H1 (cell line): Measurements from ENCODE around the gene FRRS1L. TPM values are rescaled to one million over a fixed set of nuclear protein-coding genes. Genes with fewer than 3 reads are reported as not detected.

ENCODE experiments used
- CTCF ChIA-PET: fragments of 300-600 bp; sonication (Branson Sonifier 250); formaldehyde crosslinking; loops from one replicate; lab custom pipeline; 2021; ENCODE audit not compliant: partially characterized antibody; lab: Charles Lee
- POLR2A ChIA-PET: fragments of 300-600 bp; sonication (Branson Sonifier 250); formaldehyde crosslinking; loops from one replicate; lab custom pipeline; 2021; ENCODE audit warnings: inconsistent platforms; ENCODE audit not compliant: partially characterized antibody; lab: Charles Lee
- DNase-seq, 2 experiments: peaks; one replicate each; pipeline versions ENCODE4 v3.0.0 to v3.0.0-alpha.2; 2010 to 2022; ENCODE audit warnings: low spot score in 2 of 2, low read depth in 1 of 2, mixed read lengths in 1 of 2
- FAIRE-seq: peaks from 2 replicates; lab custom pipeline; 2011; peaks lifted over from hg19 to GRCh38; lab: Jason Lieb, UNC
- H2AFZ ChIP-seq: 2 replicates; pipeline ENCODE4 v1.8.1; 2012; ENCODE audit warnings: low read length, inconsistent platforms
- H2AK5ac ChIP-seq: 2 replicates; pipeline ENCODE4 v1.6.1; 2013; ENCODE audit warnings: low read depth, low read length
- H2BK120ac ChIP-seq: replicated peaks from 2 replicates; pipeline ENCODE3; 2013; ENCODE audit warnings: low read depth, low read length, inconsistent platforms
- H2BK12ac ChIP-seq: 2 replicates; pipeline ENCODE4 v1.6.1; 2013; ENCODE audit warnings: low read depth, low read length
- H2BK15ac ChIP-seq: 2 replicates; pipeline ENCODE4 v1.6.1; 2013; ENCODE audit warnings: low read length
- H2BK20ac ChIP-seq: 2 replicates; pipeline ENCODE4 v1.6.1; 2013; ENCODE audit warnings: low read length
- H2BK5ac ChIP-seq: 2 replicates; pipeline ENCODE4 v1.6.1; 2013; ENCODE audit warnings: low read depth, low read length
- H3K14ac ChIP-seq: 2 replicates; pipeline ENCODE4 v1.6.1; 2013; ENCODE audit warnings: inconsistent platforms; ENCODE audit not compliant: insufficient read length
- H3K18ac ChIP-seq: 2 replicates; pipeline ENCODE4 v1.6.1; 2013; ENCODE audit warnings: low read length; ENCODE audit errors: extremely low read depth
- H3K23ac ChIP-seq: 2 replicates; pipeline ENCODE4 v1.6.1; 2013; ENCODE audit warnings: inconsistent platforms; ENCODE audit not compliant: insufficient read length
- H3K23me2 ChIP-seq: 2 replicates; pipeline ENCODE4 v1.6.1; 2013; ENCODE audit warnings: low read depth, low read length
- H3K27ac ChIP-seq: 2 replicates; pipeline ENCODE4 v1.6.1; 2011; ENCODE audit warnings: low read depth, low read length, inconsistent platforms
- H3K27me3 ChIP-seq, 4 experiments: replicated peaks in 1 of 4; 1 replicate in 1 of 4; 2 replicates in 3 of 4; pipeline versions ENCODE4 v1.6.1 to v1.8.1; 2011 to 2013; ENCODE audit warnings: low read length in 3 of 4, mild to moderate bottlenecking in 3 of 4, inconsistent platforms in 2 of 4, mixed read lengths in 2 of 4, moderate library complexity in 1 of 4; ENCODE audit not compliant: control insufficient read depth in 3 of 4, insufficient read depth in 3 of 4; ENCODE audit errors: extremely low read depth in 1 of 4
- H3K36me3 ChIP-seq, 4 experiments: 2 replicates each; pipeline versions ENCODE4 v1.6.1 to v1.8.1; 2011 to 2013; ENCODE audit warnings: mild to moderate bottlenecking in 4 of 4, low read length in 3 of 4, moderate library complexity in 2 of 4, control low read depth in 1 of 4, inconsistent platforms in 1 of 4; ENCODE audit not compliant: insufficient read depth in 4 of 4, control insufficient read depth in 2 of 4
- H3K4ac ChIP-seq: replicated peaks from 2 replicates; pipeline ENCODE3; 2013; ENCODE audit warnings: low read length, low read depth, mixed read lengths, inconsistent platforms; ENCODE audit not compliant: insufficient read length
- H3K4me1 ChIP-seq, 4 experiments: replicated peaks in 1 of 4; 1 replicate in 1 of 4; 2 replicates in 3 of 4; pipeline versions ENCODE4 v1.6.1 to v1.8.1; 2011 to 2013; ENCODE audit warnings: low read length in 3 of 4, inconsistent platforms in 2 of 4, mixed read lengths in 1 of 4; ENCODE audit not compliant: insufficient read depth in 4 of 4, control insufficient read depth in 3 of 4
- H3K4me2 ChIP-seq, 2 experiments: 2 replicates each; pipeline versions ENCODE4 v1.6.1 to v1.8.1; 2011 to 2013; ENCODE audit warnings: low read depth in 2 of 2, low read length in 2 of 2, control low read depth in 1 of 2, inconsistent platforms in 1 of 2, mild to moderate bottlenecking in 1 of 2; ENCODE audit not compliant: insufficient read depth in 1 of 2
- H3K4me3 ChIP-seq, 4 experiments: fragments of 200-600, 300-600 bp in 1 of 4; sonication (generic), shearing (Covaris generic), sonication (Bioruptor Twin) in 1 of 4; 2 replicates each; pipeline versions ENCODE4 v1.5.1 to v1.8.1; 2011 to 2016; ENCODE audit warnings: low read length in 4 of 4, low read depth in 3 of 4, control low read depth in 2 of 4, inconsistent platforms in 2 of 4, mild to moderate bottlenecking in 2 of 4, mixed read lengths in 1 of 4, moderate library complexity in 1 of 4; ENCODE audit not compliant: insufficient read depth in 2 of 4; ENCODE audit errors: extremely low read depth in 1 of 4
- H3K56ac ChIP-seq: replicated peaks from 2 replicates; pipeline ENCODE3; 2013; ENCODE audit warnings: low read depth, mild to moderate bottlenecking, mixed read lengths, low read length, inconsistent platforms; ENCODE audit not compliant: insufficient read length
- H3K79me1 ChIP-seq: 2 replicates; pipeline ENCODE4 v1.6.1; 2013; ENCODE audit warnings: low read depth, low read length, control low read depth
- H3K79me2 ChIP-seq, 2 experiments: 2 replicates each; pipeline versions ENCODE4 v1.6.1 to v1.8.1; 2012 to 2013; ENCODE audit warnings: low read length in 2 of 2, mild to moderate bottlenecking in 2 of 2, inconsistent platforms in 1 of 2; ENCODE audit not compliant: insufficient read depth in 2 of 2, control insufficient read depth in 1 of 2
- H3K9ac ChIP-seq, 4 experiments: replicated peaks in 1 of 4; 1 replicate in 1 of 4; 2 replicates in 3 of 4; pipeline versions ENCODE4 v1.6.1 to v1.8.1; 2011 to 2013; ENCODE audit warnings: low read depth in 3 of 4, low read length in 3 of 4, control low read depth in 2 of 4, mild to moderate bottlenecking in 2 of 4, moderate library complexity in 2 of 4, inconsistent platforms in 1 of 4; ENCODE audit errors: extremely low read depth in 1 of 4
- H3K9me3 ChIP-seq, 2 experiments: 2 replicates each; pipeline versions ENCODE4 v1.6.1 to v1.8.1; 2012 to 2013; ENCODE audit warnings: mild to moderate bottlenecking in 2 of 2, moderate library complexity in 2 of 2, control low read depth in 1 of 2, inconsistent platforms in 1 of 2, low read depth in 1 of 2, low read length in 1 of 2, mixed read lengths in 1 of 2; ENCODE audit not compliant: insufficient read depth in 2 of 2
- H4K20me1 ChIP-seq, 2 experiments: replicated peaks in 1 of 2; 2 replicates each; pipeline versions ENCODE3 to v1.8.1; 2011 to 2013; ENCODE audit warnings: inconsistent platforms in 2 of 2, low read length in 2 of 2, mild to moderate bottlenecking in 1 of 2; ENCODE audit not compliant: insufficient read depth in 2 of 2, control insufficient read depth in 1 of 2
- H4K5ac ChIP-seq: 2 replicates; pipeline ENCODE4 v1.6.1; 2013; ENCODE audit warnings: low read length, low read depth, mixed read lengths, inconsistent platforms; ENCODE audit not compliant: insufficient read length
- H4K8ac ChIP-seq: 2 replicates; pipeline ENCODE4 v1.8.0; 2013; ENCODE audit warnings: mild to moderate bottlenecking, moderate library complexity, low read length, inconsistent platforms; ENCODE audit not compliant: insufficient read depth; ENCODE audit errors: extremely low read depth
- H4K91ac ChIP-seq: replicated peaks from 2 replicates; pipeline ENCODE3; 2013; ENCODE audit warnings: low read length, mixed read lengths, inconsistent platforms; ENCODE audit not compliant: insufficient read length
- HDAC2 ChIP-seq, 2 experiments: fragments of 300-600 bp in 1 of 2; sonication (generic) in 1 of 2; IDR thresholded peaks; 2 replicates each; pipeline ENCODE4 v1.6.1; 2011 to 2012; ENCODE audit warnings: low read depth in 2 of 2, low read length in 2 of 2, mild to moderate bottlenecking in 2 of 2, moderate library complexity in 2 of 2, borderline replicate concordance in 1 of 2, inconsistent platforms in 1 of 2
- SIRT6 ChIP-seq: IDR thresholded peaks from one replicate; pipeline ENCODE4 v1.7.1; 2012; ENCODE audit warnings: low read length, inconsistent platforms
- SP1 ChIP-seq: IDR thresholded peaks from 2 replicates; pipeline ENCODE4 v1.6.1; 2011; ENCODE audit warnings: low read depth, low read length
- SP4 ChIP-seq: IDR thresholded peaks from 2 replicates; pipeline ENCODE4 v1.6.1; 2012; ENCODE audit warnings: low read length, inconsistent platforms
- WGBS, 2 experiments: shearing (Covaris generic) in 1 of 2; methylation state at CpG; one replicate each; pipeline versions ENCODE4 v1.1.6 to v1.1.7; 2013 to 2015; ENCODE audit warnings: low lambda C conversion rate in 2 of 2, mixed read lengths in 2 of 2, inconsistent platforms in 1 of 2, low coverage in 1 of 2, missing lambda C conversion rate in 1 of 2; ENCODE audit not compliant: insufficient replicate concordance in 2 of 2, insufficient coverage in 1 of 2, insufficient read length in 1 of 2; ENCODE audit errors: extremely low coverage in 1 of 2, missing lambda C conversion rate in 1 of 2; 5-methylcytosine and 5-hydroxymethylcytosine counted together
- polyA plus RNA-seq, 7 experiments: library from polyadenylated mRNA; depleted of rRNA in 3 of 7; stranded (reverse) in 5 of 7; unstranded in 2 of 7; fragments of >200 nt in 5 of 7; fragments of 200-250 nt in 2 of 7; gene quantifications; 1 replicate in 5 of 7; 2 replicates in 1 of 7; 4 replicates in 1 of 7; pipeline versions ENCODE4 v1.2.1 to v1.2.3, GENCODE V29; 2011 to 2013; ENCODE audit warnings: missing spikeins in 2 of 7, mixed read lengths in 2 of 7
- total RNA-seq: library from RNA; stranded (reverse); fragmentation: NEBNext Ultra II Directional; extraction: Animal tissue kit (Norgen Biotek cat#: 25700); gene quantifications from 2 replicates; pipeline ENCODE4 v1.2.1, GENCODE V29; 2021
- TF ChIP-seq, protein P1 (sequence below), 3 experiments: IDR thresholded peaks; 1 replicate in 2 of 3; 2 replicates in 1 of 3; pipeline versions ENCODE4 v1.5.1 to v1.6.1; 2011; ENCODE audit warnings: low read length in 3 of 3, mild to moderate bottlenecking in 3 of 3, inconsistent platforms in 2 of 3, low read depth in 1 of 3, moderate library complexity in 1 of 3; ENCODE audit not compliant: insufficient read depth in 1 of 3; ENCODE audit errors: control extremely low read depth in 1 of 3
- TF ChIP-seq, protein P2 (sequence below): IDR thresholded peaks from 2 replicates; pipeline ENCODE4 v1.6.1; 2011; ENCODE audit warnings: low read length, improper control_type of control experiment
- TF ChIP-seq, protein P3 (sequence below): IDR thresholded peaks from 2 replicates; pipeline ENCODE4 v1.6.1; 2012; ENCODE audit warnings: inconsistent platforms

Gene FRRS1L
- total and polyA plus RNA-seq, 2 of the 8 experiments (the other 6 are each of a cell fraction or from before 2014, with no cell fraction given) = 1.0 to 2.2 TPM

DNA sequence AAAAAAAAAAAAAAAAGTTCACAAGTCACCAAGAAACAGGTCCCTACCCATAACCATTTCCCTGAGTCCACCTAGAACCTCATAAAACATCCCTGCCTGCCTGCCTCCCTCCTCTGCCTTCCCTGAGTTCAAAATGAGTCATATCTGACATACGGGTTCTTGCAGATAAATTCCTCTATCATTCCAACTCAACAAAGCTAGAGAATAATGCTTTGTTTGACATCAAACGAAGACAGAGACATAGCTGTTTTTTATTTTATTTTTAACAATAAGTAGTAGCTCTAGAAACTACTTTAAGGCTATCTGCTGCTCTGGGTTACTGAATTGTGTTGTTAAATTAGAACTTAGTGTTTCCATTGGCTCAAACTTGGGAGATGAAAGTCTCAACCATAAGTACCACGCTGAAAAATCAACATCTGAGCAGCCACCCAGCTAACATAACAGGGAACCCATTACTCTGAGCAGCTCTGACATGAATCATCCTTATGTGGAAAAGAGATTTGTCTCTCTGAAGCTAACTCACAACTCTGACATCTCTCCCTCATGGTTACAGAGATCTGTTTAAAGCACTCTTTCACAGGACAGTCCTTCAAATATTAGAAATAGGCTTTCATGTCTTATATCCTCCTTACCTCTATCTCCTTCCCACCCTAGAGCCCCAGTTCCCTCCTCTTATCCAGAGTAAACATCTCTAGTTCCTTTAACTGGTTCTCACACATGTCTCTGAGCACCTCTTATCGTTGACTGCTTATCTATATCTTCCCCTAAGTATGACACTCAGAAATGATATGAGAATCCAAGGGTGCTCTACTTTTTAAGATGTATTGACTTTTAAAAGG is 59.4 kb downstream of the FRRS1L start:
- no peak overlapping the region for H4K8ac ChIP-seq
- H3K4me3 ChIP-seq = no peak overlapping the region

More for the DNA sequence above, 59.4 kb downstream of the FRRS1L start:
- no peak overlapping the region for H2BK5ac ChIP-seq
- TF ChIP-seq SP4 (no peak), SIRT6 (no peak), SP1 (no peak), HDAC2 (IDR thresholded peaks at IDR 0.05; ENCODE audit: borderline replicate concordance in 1 of 2, low read depth in 2 of 2, low read length in 2 of 2) (no peak)
- TF ChIP-seq, protein P1, sequence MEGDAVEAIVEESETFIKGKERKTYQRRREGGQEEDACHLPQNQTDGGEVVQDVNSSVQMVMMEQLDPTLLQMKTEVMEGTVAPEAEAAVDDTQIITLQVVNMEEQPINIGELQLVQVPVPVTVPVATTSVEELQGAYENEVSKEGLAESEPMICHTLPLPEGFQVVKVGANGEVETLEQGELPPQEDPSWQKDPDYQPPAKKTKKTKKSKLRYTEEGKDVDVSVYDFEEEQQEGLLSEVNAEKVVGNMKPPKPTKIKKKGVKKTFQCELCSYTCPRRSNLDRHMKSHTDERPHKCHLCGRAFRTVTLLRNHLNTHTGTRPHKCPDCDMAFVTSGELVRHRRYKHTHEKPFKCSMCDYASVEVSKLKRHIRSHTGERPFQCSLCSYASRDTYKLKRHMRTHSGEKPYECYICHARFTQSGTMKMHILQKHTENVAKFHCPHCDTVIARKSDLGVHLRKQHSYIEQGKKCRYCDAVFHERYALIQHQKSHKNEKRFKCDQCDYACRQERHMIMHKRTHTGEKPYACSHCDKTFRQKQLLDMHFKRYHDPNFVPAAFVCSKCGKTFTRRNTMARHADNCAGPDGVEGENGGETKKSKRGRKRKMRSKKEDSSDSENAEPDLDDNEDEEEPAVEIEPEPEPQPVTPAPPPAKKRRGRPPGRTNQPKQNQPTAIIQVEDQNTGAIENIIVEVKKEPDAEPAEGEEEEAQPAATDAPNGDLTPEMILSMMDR (IDR thresholded peaks at IDR 0.05; ENCODE audit: control extremely low read depth in 1 of 3, insufficient read depth in 1 of 3, low read depth in 1 of 3, low read length in 3 of 3) = no peak
- TF ChIP-seq, protein P2, sequence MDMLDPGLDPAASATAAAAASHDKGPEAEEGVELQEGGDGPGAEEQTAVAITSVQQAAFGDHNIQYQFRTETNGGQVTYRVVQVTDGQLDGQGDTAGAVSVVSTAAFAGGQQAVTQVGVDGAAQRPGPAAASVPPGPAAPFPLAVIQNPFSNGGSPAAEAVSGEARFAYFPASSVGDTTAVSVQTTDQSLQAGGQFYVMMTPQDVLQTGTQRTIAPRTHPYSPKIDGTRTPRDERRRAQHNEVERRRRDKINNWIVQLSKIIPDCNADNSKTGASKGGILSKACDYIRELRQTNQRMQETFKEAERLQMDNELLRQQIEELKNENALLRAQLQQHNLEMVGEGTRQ = no peak
- TF ChIP-seq, protein P3, sequence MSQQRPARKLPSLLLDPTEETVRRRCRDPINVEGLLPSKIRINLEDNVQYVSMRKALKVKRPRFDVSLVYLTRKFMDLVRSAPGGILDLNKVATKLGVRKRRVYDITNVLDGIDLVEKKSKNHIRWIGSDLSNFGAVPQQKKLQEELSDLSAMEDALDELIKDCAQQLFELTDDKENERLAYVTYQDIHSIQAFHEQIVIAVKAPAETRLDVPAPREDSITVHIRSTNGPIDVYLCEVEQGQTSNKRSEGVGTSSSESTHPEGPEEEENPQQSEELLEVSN = no peak
- no peaks in the 10 kb centered on the region for H3K9me3 ChIP-seq
- H3K36me3 ChIP-seq = peaks cover 0 to 8% (median 2%) of the 10 kb centered on the region in 4 experiments; a peak in 2 of 8 replicates
- H2BK12ac ChIP-seq = no peak overlapping the region
- H2BK20ac ChIP-seq = no peak overlapping the region
- H3K79me1 ChIP-seq = peaks cover 5% of the 10 kb centered on the region; the same call in 1 of the 2 replicates
- H2AFZ ChIP-seq = no peak overlapping the region
- no peak overlapping the region for H4K91ac ChIP-seq
- H3K79me2 ChIP-seq = peaks cover 9 to 96% of the 10 kb centered on the region in 2 experiments; a peak in 3 of 4 replicates
- 87% methylated on average over 4 of the region's 4 CpGs; no CpG with 5 or more reads in 1 of the 2 experiments for WGBS, 2 experiments
- no peak overlapping the region for H3K56ac ChIP-seq
- ChIA-PET POLR2A (interaction anchor here (0.9 kb wide), 1 partner anchor 11 kb away, joined by 3 read pairs; no protein-coding TSS in a partner anchor), CTCF (interaction anchor here (0.7 to 1.1 kb wide), 2 partner anchors 10 to 59 kb away, joined by 3 read pairs; no protein-coding TSS in a partner anchor)
- no peak overlapping the region for H2BK15ac ChIP-seq
- H3K27ac ChIP-seq = no peak overlapping the region
- no peak overlapping the region for H2AK5ac ChIP-seq
- H3K27me3 ChIP-seq = no peaks in the 10 kb centered on the region
- H3K4me2 ChIP-seq = no peak overlapping the region
- H4K5ac ChIP-seq = no peak overlapping the region
- H3K14ac ChIP-seq = no peak overlapping the region
- peaks cover 9% of the 10 kb centered on the region in 2 experiments for H4K20me1 ChIP-seq
- DNase-seq = no peak
- no peaks in the 10 kb centered on the region for H3K23me2 ChIP-seq
- H3K18ac ChIP-seq = no peak overlapping the region
- no peaks in the 10 kb centered on the region; a peak in 1 of 7 replicates for H3K4me1 ChIP-seq
- H3K9ac ChIP-seq = no peak overlapping the region
- FAIRE-seq = no peak
- no peak overlapping the region for H3K4ac ChIP-seq
- no peak overlapping the region for H3K23ac ChIP-seq
- H2BK120ac ChIP-seq = no peak overlapping the region
